Measurements from ENCODE around the gene PNPLA6.
A peak's percentile ranks its signal among the peaks of the same experiment; 100 is the strongest.
"Not testable (repeated sequence)": the region's sequence is repeated elsewhere in the genome, so short reads cannot be mapped to it uniquely, and the experiment has no call there.

The PNPLA6 gene

DNA sequence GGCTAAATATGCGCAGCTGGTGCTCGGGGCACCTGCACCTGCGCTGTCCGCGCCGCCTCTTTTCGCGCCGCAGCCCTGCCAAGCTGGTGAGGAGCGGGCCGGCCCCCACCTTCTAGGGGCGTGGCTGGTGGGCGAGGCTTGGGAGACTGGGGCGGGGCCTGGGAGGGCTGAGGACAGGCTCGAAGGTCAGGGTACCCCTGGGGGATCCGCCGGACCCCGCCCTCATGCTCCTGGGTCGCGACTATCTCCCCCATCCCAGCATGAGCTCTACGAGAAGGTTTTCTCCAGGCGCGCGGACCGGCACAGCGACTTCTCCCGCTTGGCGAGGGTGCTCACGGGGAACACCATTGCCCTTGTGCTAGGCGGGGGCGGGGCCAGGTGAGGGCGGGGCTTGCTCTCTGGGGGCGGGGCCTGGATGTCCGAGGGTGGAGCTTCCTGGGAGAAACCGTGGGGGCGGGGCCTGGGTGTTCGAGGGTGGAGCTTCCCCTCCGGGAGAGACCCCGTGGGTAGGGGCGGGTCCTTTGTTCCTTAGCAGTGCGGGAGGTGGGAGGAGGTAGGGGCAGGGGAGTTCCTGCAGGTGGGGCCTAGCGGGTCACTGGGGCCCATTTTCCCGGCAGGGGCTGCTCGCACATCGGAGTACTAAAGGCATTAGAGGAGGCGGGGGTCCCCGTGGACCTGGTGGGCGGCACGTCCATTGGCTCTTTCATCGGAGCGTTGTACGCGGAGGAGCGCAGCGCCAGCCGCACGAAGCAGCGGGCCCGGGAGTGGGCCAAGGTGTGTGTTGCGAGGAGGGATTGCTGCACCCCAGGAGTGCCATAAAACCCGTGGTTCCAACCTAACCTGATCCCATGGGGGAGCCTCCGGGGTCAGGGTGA, 19.7 kb downstream of the PNPLA6 start:
- DNase-seq (ENCODE audit: low read depth, low spot score), result no peak

DNA sequence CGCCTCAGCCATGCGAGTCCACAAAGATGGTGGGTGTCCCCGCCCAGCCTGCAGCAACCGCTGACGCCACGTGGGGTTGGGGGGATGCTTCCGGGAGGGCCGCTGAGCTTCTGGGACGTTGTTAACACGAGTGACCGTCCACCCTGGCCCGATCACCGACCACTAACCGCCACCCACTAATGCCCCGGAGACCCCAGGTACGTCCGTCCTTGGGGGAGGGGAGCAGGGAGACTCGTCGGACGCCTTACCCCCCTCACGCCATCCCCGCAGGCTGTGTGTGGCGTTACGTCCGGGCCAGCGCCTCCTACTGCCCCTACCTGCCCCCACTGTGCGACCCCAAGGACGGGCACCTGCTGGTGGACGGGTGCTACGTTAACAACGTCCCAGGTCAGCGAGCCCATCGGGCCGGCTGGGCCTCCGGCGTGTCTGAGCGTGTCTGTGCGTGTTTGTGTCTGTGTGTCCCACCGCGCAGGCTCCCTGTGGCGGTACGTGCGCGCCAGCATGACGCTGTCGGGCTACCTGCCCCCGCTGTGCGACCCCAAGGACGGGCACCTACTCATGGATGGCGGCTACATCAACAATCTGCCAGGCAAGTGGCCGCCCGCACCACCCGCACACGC, 21.3 kb downstream of the PNPLA6 start:
- DNase-seq (ENCODE audit: low read depth, low spot score), result no peak

DNA sequence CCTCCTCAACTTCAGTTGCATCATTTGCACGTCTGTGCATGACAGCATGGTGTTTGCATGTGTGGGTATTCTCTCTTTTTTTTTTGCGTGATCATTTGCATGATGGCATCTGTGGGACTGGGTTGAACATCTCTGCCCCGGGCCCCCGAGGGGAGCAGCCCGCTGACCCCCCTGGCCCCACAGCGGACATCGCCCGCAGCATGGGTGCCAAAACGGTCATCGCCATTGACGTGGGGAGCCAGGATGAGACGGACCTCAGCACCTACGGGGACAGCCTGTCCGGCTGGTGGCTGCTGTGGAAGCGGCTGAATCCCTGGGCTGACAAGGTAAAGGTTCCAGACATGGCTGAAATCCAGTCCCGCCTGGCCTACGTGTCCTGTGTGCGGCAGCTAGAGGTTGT, 23.1 kb downstream of the PNPLA6 start:
- no peak for DNase-seq (ENCODE audit: low read depth, low spot score)

DNA sequence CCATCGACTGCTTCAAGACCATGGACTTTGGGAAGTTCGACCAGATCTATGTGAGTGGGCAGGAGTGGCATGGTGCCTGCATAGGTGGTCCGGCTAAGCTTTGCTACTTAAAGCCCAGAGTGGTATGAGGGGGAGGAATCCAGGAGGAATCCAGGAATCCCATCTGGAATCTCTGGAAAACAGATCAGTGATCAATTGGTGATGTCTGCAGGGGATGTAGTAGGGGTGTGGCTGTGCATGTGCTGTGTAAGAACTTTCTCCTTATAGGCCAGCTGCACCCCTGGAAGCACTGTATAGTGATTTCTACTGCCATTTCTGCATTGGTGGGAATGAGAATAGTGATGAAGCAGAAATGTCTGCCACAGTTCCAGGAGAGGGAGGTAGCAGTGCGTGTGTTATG, 23.6 kb downstream of the PNPLA6 start:
- DNase-seq (ENCODE audit: low read depth, low spot score), result no peak

DNA sequence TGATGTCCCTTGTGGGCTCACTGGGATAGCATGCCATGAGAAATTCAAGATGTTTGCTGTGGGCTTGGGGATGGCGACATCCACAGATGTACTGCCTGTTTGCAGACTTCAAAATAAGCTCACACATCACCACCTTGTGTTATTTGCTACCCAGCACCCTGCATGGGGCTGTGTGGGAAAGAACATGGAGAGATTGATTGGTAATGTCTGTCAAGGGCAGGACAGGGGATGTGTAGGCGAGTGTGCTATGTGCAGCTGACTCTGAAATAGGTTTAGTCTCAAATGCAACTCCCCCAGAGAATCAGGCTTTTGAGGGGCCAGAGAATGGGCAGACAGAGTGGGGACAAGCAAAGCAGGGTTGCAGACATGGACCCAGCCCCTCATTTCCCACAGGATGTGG, 24.7 kb downstream of the PNPLA6 start:
- DNase-seq (ENCODE audit: low read depth, low spot score), result no peak

DNA sequence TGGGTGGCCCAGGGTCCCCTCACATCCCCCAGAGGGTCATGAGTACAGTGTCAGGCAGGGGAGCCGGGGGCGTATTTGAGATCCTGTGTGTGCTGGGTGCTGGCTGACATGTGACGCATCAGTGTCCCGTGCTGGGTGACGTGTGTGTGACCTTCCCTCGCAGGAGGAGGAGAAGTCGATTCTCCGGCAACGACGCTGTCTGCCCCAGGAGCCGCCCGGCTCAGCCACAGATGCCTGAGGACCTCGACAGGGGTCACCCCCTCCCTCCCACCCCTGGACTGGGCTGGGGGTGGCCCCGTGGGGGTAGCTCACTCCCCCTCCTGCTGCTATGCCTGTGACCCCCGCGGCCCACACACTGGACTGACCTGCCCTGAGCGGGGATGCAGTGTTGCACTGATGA, 25.8 kb downstream of the PNPLA6 start:
- no peak for DNase-seq (ENCODE audit: low read depth, low spot score)

DNA sequence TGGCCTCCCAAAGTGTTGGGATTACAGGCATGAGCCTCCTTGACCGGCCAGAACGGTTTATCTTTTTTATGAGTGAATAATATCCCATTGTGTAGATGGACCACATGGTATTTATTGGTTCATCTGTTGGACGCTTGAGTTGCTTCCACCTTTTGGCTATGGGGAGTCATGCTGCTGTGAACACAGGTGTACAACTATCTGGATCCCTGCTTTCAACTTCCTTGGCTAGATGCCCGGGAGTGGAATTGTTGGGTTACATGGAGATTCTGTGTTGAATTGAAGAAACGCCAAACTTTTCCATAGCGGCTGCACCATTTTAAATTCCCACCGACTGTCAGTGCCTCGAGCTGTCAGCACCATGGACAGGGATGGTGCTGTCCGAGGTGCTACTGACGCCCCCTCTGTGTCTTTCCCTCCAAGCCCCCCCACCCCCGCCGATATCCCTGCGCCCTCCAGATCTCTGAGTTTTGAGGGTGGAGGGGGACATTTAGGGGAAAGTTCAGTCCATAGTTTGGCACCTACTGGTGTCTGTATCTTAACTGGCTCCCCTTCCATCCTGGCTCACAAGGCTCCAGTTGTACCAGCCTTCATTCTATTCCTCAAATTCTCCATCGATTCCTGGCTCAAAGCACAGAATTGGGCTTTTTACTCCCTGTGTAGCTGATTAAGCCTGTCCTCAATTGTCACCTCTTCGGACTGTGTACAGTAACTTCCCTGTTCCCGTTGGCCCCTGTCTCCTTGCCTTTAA, 27.3 kb downstream of the PNPLA6 start:
- no peak for DNase-seq (ENCODE audit: low read depth, low spot score)

DNA sequence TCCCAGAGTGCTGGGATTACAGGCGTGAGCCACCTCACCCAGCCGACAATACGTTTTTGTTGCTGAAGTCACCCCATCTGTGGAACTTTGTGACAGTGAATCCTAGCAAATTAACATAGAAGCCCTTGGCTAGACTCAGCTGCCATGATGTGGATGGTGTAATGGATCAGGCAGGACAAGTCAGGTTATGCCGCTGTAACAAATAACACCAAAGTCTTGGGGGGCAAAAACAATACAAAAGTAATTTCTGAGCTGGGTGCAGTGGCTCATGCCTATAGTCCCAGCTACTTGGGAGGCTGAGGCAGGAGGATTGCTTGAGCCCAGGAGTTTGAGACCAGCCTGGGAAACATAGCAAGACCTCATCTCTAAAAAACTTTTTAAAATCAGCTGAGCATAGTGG, 29.3 kb downstream of the PNPLA6 start:
- no peak for DNase-seq (ENCODE audit: low read depth, low spot score)

DNA sequence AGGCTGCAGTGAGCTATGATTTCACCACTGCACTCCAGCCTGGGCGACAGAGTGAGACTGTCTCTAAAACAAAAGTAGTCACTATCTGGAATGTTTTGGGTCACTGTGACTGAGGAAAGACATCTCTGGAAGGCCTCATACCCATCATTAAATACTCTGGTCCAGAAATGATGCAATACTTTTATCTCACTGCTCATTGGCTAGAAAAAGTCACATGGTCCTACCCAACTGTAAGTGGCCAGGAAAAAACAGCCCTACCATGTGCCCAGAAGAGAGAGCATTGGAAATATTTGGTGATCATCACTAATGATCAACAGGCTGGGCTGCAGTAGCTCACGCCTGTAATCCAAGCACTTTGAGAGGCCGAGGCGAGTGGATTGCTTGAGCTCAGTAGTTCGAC, 29.8 kb downstream of the PNPLA6 start:
- no peak for DNase-seq (ENCODE audit: low read depth, low spot score)

DNA sequence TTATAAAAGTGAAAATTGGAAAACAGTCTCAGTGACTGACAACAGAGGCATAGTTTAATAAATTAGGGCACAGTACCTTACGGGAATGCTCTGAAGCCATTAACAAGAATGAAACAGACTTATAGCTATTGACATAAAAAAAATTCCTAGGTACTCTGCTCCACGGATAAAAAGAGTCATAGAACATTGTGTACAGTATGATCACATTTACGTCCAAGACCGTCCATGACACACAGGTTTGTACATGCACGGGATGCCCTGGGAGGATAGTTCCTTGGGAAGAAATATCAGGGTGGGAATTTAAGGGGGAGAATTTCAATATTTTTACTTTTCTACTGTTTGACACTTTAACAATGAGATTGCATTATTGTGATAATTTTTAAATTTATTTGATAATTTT, 35.2 kb downstream of the PNPLA6 start:
- DNase-seq (ENCODE audit: low read depth, low spot score), result no peak

DNA sequence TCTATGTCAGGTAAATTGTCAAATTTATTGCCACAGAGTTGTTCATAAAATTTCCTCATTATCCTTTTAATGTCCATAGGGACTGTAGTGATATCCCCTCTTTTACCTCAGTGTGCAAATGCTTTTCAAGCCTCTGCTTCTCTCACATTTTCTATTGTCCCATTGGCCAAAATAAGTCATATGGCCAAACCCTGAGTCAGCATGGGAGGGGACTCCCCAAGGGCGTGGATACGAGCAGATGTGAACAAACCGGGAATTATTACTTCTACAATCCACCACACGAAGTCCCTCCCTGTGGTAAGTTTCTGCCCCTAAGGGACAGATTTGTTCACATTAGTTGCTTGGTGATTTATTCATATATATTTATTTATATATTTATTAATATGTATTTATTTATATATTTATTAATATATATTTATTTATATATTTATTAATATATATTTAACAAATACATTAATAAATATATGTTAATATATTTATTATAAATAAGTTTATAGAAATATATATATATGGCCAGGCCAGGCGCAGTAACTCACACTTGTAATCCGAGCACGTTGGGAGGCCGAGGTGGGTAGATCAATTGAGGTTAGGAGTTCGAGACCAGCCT, 40.0 kb downstream of the PNPLA6 start:
- DNase-seq (ENCODE audit: low read depth, low spot score), result no peak

DNA sequence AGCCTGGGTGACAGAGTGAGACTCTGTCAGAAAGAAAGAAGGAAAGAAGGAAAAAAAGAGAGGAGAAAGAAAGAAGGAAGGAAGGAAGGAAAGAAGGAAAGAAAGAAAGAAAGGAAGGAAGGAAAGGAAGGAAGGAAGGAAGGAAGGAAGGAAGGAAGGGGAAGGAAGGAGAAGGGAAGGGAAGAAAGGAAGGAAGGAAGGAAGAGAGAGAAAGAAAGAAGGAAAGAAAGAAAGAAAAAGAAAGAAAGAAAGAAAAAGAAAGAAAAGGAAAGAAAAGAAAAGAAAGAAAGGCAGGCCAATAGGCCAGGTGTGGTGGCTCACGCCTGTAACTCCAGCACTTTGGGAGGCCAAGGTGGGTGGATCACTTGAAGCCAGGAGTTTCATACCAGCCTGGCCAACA, 41.9 kb downstream of the PNPLA6 start:
- not testable (repeated sequence) for DNase-seq (ENCODE audit: low read depth, low spot score)

DNA sequence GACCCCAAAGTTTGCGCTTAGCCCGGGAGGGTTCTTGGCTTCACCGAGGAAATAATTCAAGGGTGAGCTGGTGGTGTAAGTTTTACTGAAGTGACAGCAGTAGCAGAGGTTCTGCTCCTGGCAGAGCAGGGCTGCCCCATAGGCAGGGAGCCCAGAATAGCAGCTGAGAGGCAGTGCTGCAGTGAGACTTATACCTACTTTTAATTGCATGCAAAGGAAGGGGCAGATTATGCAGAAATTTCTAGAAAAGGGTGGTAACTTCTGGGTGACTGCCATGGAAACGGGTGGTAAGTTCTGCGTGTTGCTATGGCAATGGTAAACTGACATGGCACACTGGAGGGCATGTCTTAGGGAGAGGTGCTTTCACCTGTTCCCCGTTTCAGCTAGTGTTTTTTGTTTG, 42.6 kb downstream of the PNPLA6 start:
- no peak for DNase-seq (ENCODE audit: low read depth, low spot score)

DNA sequence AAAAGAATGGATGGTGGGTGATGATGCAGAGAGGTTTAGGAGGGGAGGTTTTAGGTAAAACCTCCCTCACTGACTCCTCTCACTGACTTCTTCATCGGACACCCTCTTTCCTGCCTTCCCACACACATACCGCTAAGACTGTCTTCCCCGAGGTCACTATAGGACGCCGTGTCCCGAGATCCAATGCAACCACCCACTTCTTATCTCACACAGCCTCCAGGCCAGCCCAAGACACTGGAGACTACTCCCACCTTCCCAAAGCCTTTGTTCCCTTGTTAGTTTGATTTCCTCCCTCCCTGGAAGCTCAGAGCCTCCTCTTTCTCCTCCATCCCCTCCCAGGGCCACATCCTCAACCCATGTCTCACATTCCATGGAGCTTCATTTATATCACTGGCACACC, 43.7 kb downstream of the PNPLA6 start:
- no peak for DNase-seq (ENCODE audit: low read depth, low spot score)

DNA sequence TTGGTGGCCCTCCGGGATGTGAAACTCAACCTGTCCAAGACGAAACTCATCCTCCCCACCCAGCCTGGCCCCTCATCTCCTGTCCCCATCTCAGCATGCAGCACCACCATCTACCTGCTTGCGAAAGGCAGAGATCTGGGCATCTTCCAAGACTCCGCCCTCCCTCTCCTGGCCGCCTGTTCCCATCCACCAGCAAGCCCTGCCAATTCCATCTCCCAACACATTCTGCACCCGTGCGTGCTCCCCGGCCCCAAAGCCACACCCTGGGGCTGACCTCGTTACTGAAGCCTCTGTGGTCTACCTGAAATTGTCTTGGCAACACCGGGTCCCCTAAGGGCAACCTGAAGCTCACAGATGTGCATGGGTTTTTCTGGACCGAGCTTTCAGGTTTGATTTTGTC, 46.9 kb downstream of the PNPLA6 start:
- no peak for DNase-seq (ENCODE audit: low read depth, low spot score)

DNA sequence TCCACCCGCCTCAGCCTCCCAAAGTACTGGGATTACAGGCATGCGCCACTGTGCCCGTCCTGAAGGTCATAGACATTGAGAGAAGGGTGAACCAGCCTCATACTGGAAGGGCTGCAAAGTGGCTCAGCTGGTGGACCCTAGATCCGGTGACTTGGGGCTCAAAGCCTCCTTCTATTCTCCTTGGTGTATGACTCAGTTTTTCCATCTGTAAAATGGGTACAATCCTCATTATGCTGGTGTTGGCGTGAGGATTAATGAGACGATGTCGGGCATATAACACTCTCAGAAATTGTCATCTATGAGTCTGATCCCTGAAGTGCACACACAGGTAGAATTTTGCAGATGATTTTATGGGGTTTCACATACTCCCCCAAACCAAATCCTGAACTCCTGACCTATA, 54.3 kb downstream of the PNPLA6 start:
- DNase-seq (ENCODE audit: low read depth, low spot score), result no peak

DNA sequence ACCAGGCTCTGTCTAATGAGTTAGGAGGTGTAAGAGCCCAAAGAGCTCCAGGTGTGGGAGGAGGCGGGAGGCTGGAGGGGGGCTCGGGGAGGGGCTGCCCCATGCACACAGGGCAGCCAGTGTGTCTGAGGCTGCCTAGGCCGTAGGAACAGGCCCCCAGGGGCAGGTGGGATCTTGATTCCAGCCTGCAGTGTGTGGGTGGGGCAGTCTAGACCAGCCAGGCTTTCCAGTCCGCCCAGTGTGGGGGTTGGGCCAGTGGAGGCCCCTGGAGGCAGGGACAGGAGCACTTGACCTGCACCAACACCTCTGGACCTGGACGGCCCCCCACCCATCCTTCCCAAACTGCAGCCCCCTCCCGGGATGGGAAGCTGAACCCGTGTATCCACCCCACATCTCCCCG, 54.7 kb downstream of the PNPLA6 start:
- no peak for DNase-seq (ENCODE audit: low read depth, low spot score)

DNA sequence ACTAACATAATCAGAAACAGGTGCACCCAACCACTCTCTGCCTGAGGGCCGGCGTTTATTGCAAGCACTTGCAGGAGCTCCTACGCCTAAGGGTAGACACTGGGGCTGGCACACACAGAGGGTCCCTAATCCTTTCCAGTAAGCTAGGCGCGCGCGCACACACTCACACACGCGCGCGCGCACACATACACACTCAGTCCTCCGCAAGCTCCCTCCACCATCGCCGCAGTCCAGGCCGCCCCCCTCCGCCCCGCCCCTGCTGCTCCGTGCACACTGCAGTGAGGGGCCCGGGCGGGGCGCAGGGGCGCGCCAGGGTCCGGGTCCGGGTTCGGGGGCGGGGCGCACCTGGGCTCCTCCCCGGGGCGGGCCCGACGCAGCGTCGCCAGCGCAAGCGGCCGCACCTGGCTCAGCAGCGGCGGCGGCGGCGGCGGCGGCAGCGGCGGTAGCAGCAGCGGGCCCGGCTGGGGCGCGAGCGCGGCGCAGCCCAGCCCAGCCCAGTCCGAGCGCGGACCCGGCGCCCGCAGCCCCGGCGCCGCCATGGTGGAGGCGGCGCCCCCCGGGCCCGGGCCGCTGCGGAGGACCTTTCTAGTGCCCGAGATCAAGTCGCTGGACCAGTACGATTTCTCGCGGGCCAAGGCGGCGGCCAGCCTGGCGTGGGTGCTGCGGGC, 60.1 kb downstream of the PNPLA6 start, which contains the start of gene CAMSAP3:
TSS of gene CAMSAP3 (plus strand) at position 398 of the 668 bp plus-strand sequence. CDS start at position 538, 140 bp downstream.
- DNase-seq (ENCODE audit: low read depth, low spot score), result peak; percentile 27

DNA sequence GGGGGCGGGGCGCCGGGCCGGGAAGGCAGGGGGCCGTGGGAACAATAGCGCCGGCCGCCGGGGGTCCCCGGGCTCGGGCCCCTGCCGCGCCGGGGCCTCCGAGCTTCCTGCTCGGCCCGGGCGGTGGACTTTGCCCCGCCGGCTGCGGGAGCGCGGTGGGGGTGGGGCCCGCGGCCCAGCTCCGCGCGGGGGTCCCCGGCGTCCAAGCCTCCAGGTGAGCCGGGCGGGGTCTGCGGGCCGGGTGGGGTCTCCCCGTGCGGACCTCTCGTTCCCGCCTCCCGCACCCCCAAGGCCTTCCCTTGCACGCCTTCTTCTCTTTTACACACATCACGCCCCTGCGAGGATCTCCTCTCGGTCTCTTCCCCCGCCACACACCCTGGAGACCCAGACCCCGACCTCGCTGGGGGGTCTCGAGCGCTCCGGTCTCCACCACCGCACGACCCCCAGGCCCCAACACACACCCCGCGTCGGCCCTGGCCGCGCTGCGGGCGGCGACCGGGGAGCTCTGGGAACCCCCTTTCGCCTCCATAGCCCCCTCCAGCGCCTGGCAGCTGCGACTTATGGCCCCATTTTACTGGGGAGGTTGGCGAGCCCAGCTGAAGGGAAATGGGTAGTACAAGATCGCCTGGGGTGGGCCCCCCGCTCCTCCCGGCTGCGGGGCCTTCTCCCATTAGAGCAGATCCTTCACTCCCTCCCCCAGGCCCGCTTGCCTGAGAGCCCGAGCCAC, 60.9 kb downstream of the PNPLA6 start:
- no peak for DNase-seq (ENCODE audit: low read depth, low spot score)

DNA sequence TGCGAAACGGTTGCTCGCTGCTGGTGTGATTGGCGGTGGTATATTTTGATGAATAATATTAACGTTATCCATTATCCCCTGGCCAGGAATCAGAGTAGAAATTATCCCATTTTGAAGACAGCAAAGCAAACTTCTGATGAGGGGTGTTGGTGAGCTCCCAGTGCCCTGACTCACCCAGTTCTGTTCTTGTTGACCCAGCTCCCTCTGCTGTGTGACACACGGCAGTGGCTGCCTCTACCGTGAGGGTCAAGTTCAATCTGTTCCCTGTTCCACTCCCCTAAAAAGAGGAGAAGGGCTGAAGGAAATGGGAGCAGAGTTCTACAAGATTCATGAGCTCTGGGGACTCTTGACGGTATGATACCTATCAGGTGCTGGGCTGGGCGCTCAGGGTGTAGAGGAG, 62.2 kb downstream of the PNPLA6 start:
- DNase-seq (ENCODE audit: low read depth, low spot score), result no peak

DNA sequence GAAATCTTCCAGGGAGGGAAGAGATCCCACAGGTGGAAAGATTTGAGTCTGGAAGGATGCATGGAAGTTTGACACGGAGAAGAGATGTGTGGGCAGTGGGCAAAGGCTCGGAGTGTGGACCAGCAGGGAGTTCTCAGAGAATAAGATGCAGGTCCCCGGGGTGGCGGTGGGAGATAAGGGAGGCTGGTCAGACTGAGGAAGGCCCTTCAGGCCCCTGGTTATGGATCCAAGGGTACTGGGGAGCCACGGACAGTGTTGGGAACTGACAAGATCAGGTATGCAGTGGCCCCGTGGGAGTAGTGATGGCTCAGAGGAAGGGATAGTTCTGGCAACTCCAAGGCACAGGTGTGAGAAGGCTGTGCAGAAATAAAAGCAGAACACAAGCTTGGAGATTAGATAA, 62.7 kb downstream of the PNPLA6 start:
- DNase-seq (ENCODE audit: low read depth, low spot score), result no peak

All from activated naive CD8-positive, alpha-beta T cell treated with anti-CD3 and anti-CD28 coated beads, Interleukin-2, amount 50 U/mL, for 16 hours (primary cell).